Activated CD4-positive, alpha-beta T cell treated with anti-CD3 and anti-CD28 coated beads, Interleukin-2, amount 10 ng/mL, durations not matched to agents 7 days and 5 days (primary cell): ENCODE results near the gene FOXJ2. TPM values are rescaled to one million over a fixed set of nuclear protein-coding genes. Genes with fewer than 3 reads are reported as not detected.
"Not testable (repeated sequence)": the region's sequence is repeated elsewhere in the genome, so short reads cannot be mapped to it uniquely, and the experiment has no call there.

ENCODE experiments used
- CTCF ChIA-PET: fragments of 350-600 bp; sonication (Branson Sonifier 250); formaldehyde crosslinking; loops from one replicate; lab custom pipeline; 2021; ENCODE audit warnings: antibody characterized with exemption; lab: Charles Lee
- POLR2A ChIA-PET: fragments of 350-600 bp; sonication (Branson Sonifier 250); formaldehyde crosslinking; loops from one replicate; lab custom pipeline; 2021; ENCODE audit warnings: antibody characterized with exemption; lab: Charles Lee
- DNase-seq: peaks from one replicate; pipeline ENCODE4 v3.0.0-alpha.2; 2020
- H3K27ac Mint-ChIP-seq: one replicate; pipeline ENCODE4 v1.8.0; 2021; ENCODE audit warnings: mild to moderate bottlenecking, moderate library complexity, mixed read lengths
- H3K27me3 Mint-ChIP-seq: one replicate; pipeline ENCODE4 v1.8.0; 2021; ENCODE audit warnings: mixed read lengths
- H3K36me3 Mint-ChIP-seq: one replicate; pipeline ENCODE4 v1.8.0; 2021; ENCODE audit warnings: low read depth, mixed read lengths
- H3K4me1 Mint-ChIP-seq: one replicate; pipeline ENCODE4 v1.8.0; 2021; ENCODE audit warnings: mixed read lengths
- H3K4me3 Mint-ChIP-seq: one replicate; pipeline ENCODE4 v1.8.0; 2021; ENCODE audit warnings: mild to moderate bottlenecking, moderate library complexity, mixed read lengths
- H3K9me3 Mint-ChIP-seq: one replicate; pipeline ENCODE4 v1.8.0; 2021; ENCODE audit warnings: mixed read lengths
- total RNA-seq, 2 experiments: library from RNA; stranded (reverse); gene quantifications; one replicate each; pipeline ENCODE4 v1.2.3, GENCODE V29; 2021

Gene FOXJ2
- total RNA-seq, 2 experiments from 2014 or later = 21.4 to 22.5 TPM

GRCh38 chr12:8004897-8005296 lies 27.6 kb upstream of the FOXJ2 start:
- H3K36me3 Mint-ChIP-seq, POLR2A ChIA-PET, H3K27ac Mint-ChIP-seq, CTCF ChIA-PET, H3K4me3 Mint-ChIP-seq, DNase-seq, H3K4me1 Mint-ChIP-seq, H3K9me3 Mint-ChIP-seq: not testable (repeated sequence)
- peaks cover 10% of the 10 kb centered on the region for H3K27me3 Mint-ChIP-seq

- CTCF ChIA-PET = no interaction called here
- no peaks in the 10 kb centered on the region for H3K9me3 Mint-ChIP-seq
- H3K27me3 Mint-ChIP-seq = peaks cover 19% of the 10 kb centered on the region
- H3K4me1 Mint-ChIP-seq = no peaks in the 10 kb centered on the region
- no peaks in the 10 kb centered on the region for H3K36me3 Mint-ChIP-seq
- POLR2A ChIA-PET = no interaction called here
- no peak for DNase-seq
- no peak overlapping the region for H3K27ac Mint-ChIP-seq
- no peak overlapping the region for H3K4me3 Mint-ChIP-seq
Observed at GRCh38 chr12:8011331-8011730, 21.2 kb upstream of the FOXJ2 start.

GRCh38 chr12:8012651-8013309 lies 19.7 kb upstream of the FOXJ2 start:
- CTCF ChIA-PET = interaction anchor here (0.7 kb wide), 1 partner anchor 9 kb away, joined by 4 read pairs; no protein-coding TSS in a partner anchor
- no peak overlapping the region for H3K27ac Mint-ChIP-seq
- no peaks in the 10 kb centered on the region for H3K4me1 Mint-ChIP-seq
- H3K9me3 Mint-ChIP-seq = no peaks in the 10 kb centered on the region
- no peaks in the 10 kb centered on the region for H3K36me3 Mint-ChIP-seq
- DNase-seq = no peak
- H3K4me3 Mint-ChIP-seq = no peak overlapping the region
- H3K27me3 Mint-ChIP-seq = peaks cover 28% of the 10 kb centered on the region
- POLR2A ChIA-PET = no interaction called here

GRCh38 chr12:8014836-8015235 lies 17.7 kb upstream of the FOXJ2 start:
- DNase-seq = no peak
- CTCF ChIA-PET = interaction anchor here (0.6 kb wide), 1 partner anchor 11 kb away, joined by 5 read pairs; no protein-coding TSS in a partner anchor
- H3K9me3 Mint-ChIP-seq = no peaks in the 10 kb centered on the region

GRCh38 chr12:8018213-8018612 lies 14.3 kb upstream of the FOXJ2 start:
- DNase-seq, H3K36me3 Mint-ChIP-seq, CTCF ChIA-PET, H3K27ac Mint-ChIP-seq, H3K4me3 Mint-ChIP-seq, H3K4me1 Mint-ChIP-seq, POLR2A ChIA-PET, H3K9me3 Mint-ChIP-seq: not testable (repeated sequence)
- H3K27me3 Mint-ChIP-seq = peaks cover 43% of the 10 kb centered on the region

More at GRCh38 chr12:8014836-8015235, 17.7 kb upstream of the FOXJ2 start:
- Mint-ChIP-seq H3K4me1 (peaks cover 6% of the 10 kb centered on the region), H3K4me3 (no peak overlapping the region), H3K36me3 (no peaks in the 10 kb centered on the region), H3K27ac (no peak overlapping the region), H3K27me3 (peaks cover 37% of the 10 kb centered on the region)
- POLR2A ChIA-PET = no interaction called here

GRCh38 chr12:8018666-8019581 lies 13.6 kb upstream of the FOXJ2 start:
- no peak for DNase-seq
- no peaks in the 10 kb centered on the region for H3K9me3 Mint-ChIP-seq
- no peak overlapping the region for H3K27ac Mint-ChIP-seq
- ChIA-PET POLR2A (no interaction called here), CTCF (no interaction called here)
- peak overlapping the region; percentile 22 for H3K4me3 Mint-ChIP-seq
- H3K36me3 Mint-ChIP-seq = no peaks in the 10 kb centered on the region
- peaks cover 6% of the 10 kb centered on the region for H3K4me1 Mint-ChIP-seq
- peaks cover 43% of the 10 kb centered on the region for H3K27me3 Mint-ChIP-seq

- CTCF ChIA-PET = interaction anchor here (1.0 to 1.3 kb wide), 4 partner anchors 12 to 93 kb away, joined by 3 to 5 read pairs (median 4); no protein-coding TSS in a partner anchor
- POLR2A ChIA-PET = interaction anchor here (1.4 kb wide), 1 partner anchor 918 kb away, joined by 4 read pairs; no protein-coding TSS in a partner anchor
- peak; percentile 99 for DNase-seq
- H3K27ac Mint-ChIP-seq = peak overlapping the region; percentile 98
- H3K9me3 Mint-ChIP-seq = no peaks in the 10 kb centered on the region
- H3K4me1 Mint-ChIP-seq = peaks cover 24% of the 10 kb centered on the region
- H3K27me3 Mint-ChIP-seq = no peaks in the 10 kb centered on the region
- H3K36me3 Mint-ChIP-seq = peaks cover 4% of the 10 kb centered on the region
- peak overlapping the region; percentile 88 for H3K4me3 Mint-ChIP-seq
Observed at GRCh38 chr12:8026291-8026900, 6.1 kb upstream of the FOXJ2 start.

- CTCF ChIA-PET = interaction anchor here (1.0 to 1.6 kb wide), 6 partner anchors 17 to 94 kb away, joined by 3 to 7 read pairs (median 4); no protein-coding TSS in a partner anchor
- H3K4me1 Mint-ChIP-seq = peaks cover 29% of the 10 kb centered on the region
- DNase-seq = no peak
- peak overlapping the region; percentile 88 for H3K4me3 Mint-ChIP-seq
- H3K27me3 Mint-ChIP-seq = no peaks in the 10 kb centered on the region
- POLR2A ChIA-PET = interaction anchor here (1.4 kb wide), 1 partner anchor 919 kb away, joined by 4 read pairs; no protein-coding TSS in a partner anchor
- H3K27ac Mint-ChIP-seq = peak overlapping the region; percentile 98
- H3K36me3 Mint-ChIP-seq = peaks cover 4% of the 10 kb centered on the region
- H3K9me3 Mint-ChIP-seq = no peaks in the 10 kb centered on the region
Observed at GRCh38 chr12:8027856-8028255, 4.7 kb upstream of the FOXJ2 start.

- Mint-ChIP-seq H3K27ac (no peak overlapping the region), H3K4me1 (peaks cover 31% of the 10 kb centered on the region), H3K27me3 (no peaks in the 10 kb centered on the region), H3K36me3 (peaks cover 4% of the 10 kb centered on the region), H3K4me3 (no peak overlapping the region), H3K9me3 (no peaks in the 10 kb centered on the region)
- no peak for DNase-seq
- ChIA-PET CTCF (interaction anchor here (1.6 kb wide), 1 partner anchor 20 kb away, joined by 3 read pairs; no protein-coding TSS in a partner anchor), POLR2A (no interaction called here)
Observed at GRCh38 chr12:8028267-8028666, 4.2 kb upstream of the FOXJ2 start.

- POLR2A ChIA-PET = no interaction called here
- Mint-ChIP-seq H3K36me3 (peaks cover 10% of the 10 kb centered on the region), H3K4me3 (no peak overlapping the region), H3K27me3 (no peaks in the 10 kb centered on the region), H3K4me1 (peaks cover 44% of the 10 kb centered on the region), H3K27ac (no peak overlapping the region), H3K9me3 (no peaks in the 10 kb centered on the region)
- DNase-seq = no peak
- CTCF ChIA-PET = no interaction called here
Observed at GRCh38 chr12:8030189-8030588, 2.3 kb upstream of the FOXJ2 start.

GRCh38 chr12:8031017-8031416 lies 1.5 kb upstream of the FOXJ2 start:
- CTCF ChIA-PET = interaction anchor here (5.6 kb wide), 1 partner anchor 14 kb away, joined by 29 read pairs; no protein-coding TSS in a partner anchor
- DNase-seq, H3K27ac Mint-ChIP-seq, H3K27me3 Mint-ChIP-seq, POLR2A ChIA-PET, H3K36me3 Mint-ChIP-seq, H3K9me3 Mint-ChIP-seq: not testable (repeated sequence)
- Mint-ChIP-seq H3K4me1 (peaks cover 50% of the 10 kb centered on the region), H3K4me3 (peak overlapping the region; percentile 19)

GRCh38 chr12:8031872-8032241 lies 659 bp upstream of the FOXJ2 start:
- peaks cover 55% of the 10 kb centered on the region for H3K4me1 Mint-ChIP-seq
- no peaks in the 10 kb centered on the region for H3K27me3 Mint-ChIP-seq
- ChIA-PET CTCF (interaction anchor here (0.7 to 5.6 kb wide), 3 partner anchors 13 to 128 kb away, joined by 3 to 29 read pairs (median 3); no protein-coding TSS in a partner anchor), POLR2A (no interaction called here)
- H3K27ac Mint-ChIP-seq = peak overlapping the region; percentile 84
- peak overlapping the region; percentile 83 for H3K4me3 Mint-ChIP-seq
- H3K36me3 Mint-ChIP-seq = peaks cover 13% of the 10 kb centered on the region
- no peak for DNase-seq
- H3K9me3 Mint-ChIP-seq = no peaks in the 10 kb centered on the region
